NOMO-1 treated with DMSO at 0.1 percent for 48 hours (cell line): ENCODE measurements around the gene GNPDA1.
A peak's percentile ranks its signal among the peaks of the same experiment; 100 is the strongest.

Experiments used
- DNase-seq: peaks from one replicate; lab custom pipeline; 2025; ENCODE audit not compliant: unreplicated experiment; lab: John Stamatoyannopoulos, UW

The GNPDA1 gene

DNA sequence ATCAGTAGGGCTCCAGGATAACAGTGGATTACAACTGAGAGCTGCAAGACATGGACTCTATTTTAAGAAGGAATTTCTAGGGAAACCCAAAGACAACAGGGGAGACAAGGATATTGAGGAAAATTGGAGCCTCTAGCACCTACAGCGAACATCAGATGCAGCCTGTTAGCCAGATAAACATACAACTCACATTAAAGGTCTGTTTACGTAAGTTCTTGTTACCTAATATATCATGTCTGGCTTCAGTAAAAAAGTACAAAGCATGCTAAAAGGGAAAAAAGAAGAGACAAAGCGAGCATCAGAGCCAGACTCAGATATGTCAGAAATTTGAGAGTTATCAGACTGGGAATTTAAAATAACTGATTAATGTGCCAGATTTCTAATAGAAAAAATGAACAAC, 17.2 kb downstream of the GNPDA1 start:
- DNase-seq = no peak

DNA sequence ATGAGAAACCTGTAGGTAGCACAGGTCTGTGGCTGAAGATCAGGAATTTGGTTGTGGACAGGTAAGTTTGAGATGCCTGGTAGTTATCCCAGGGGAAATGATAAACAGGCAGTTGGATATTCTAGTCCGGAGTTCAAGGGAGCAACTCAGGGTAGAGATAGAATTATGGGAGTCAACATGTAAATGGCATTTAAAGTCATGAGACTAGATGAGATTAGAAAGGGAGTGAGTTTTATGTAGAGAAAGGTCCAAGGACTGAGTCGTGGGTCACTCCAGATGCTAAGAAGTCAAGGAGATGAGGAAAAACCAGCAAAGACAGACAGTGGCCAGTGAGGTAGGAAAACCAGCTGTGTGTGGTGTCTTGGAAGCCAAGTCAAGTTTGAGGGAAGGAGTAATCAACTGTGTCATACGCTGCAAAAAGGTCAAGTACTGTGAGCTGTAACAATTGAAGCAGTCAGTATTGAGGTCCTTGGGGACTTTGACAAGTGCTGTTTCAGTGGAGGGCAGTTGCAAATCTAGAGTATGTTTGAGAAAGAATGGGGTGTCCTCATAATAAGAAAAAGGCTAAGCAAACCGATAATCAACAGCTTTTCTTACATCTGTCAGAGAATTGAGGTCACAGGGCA, 18.2 kb downstream of the GNPDA1 start:
- no peak for DNase-seq

DNA sequence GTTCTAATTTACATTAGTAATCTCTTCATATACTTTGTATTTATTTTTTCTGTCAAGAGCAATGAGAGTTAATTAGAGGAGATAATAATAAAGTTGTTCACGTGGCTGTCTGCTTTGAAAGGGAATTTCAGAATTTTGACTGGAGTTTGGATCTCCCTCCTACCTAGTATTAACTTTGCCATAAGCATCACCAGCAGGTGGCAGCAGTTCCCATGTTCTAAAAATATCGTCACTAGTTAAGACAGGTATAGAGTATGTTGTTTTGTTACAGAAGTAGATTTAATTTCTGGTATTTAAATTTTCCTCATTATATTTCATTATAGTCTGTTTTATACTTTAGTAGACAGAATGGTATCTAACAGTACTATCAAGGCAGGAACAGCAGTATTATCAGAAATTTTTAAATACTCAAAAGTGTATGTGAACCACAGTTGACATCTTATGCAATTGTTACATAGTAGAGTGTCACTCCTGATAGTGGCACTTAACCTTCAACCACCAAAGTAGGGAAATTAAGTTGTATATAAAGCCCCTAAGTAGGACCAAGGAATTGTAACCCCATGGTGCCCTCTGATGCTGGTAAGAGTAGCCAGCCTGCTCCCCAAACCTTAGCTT, 20.4 kb downstream of the GNPDA1 start:
- DNase-seq = peak; percentile 50

DNA sequence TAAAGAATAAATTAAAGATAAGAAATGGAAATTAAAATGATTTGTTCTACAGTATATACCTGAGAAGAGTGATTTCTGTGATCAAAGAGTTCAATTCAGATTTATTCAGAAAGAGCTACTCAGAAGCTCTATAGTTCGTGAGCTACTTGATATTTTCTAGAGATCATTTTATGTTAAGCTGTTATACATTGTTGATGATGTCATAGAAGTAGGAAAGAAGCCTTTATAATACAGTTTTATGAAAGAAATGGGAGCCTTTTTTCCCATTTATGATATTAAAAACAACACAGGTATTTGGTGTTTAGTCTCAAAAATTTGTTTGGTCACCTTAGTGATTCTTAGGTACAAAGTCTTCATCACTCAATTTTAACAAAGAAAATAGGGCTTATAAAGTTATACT, 23.1 kb downstream of the GNPDA1 start:
- no peak for DNase-seq

DNA sequence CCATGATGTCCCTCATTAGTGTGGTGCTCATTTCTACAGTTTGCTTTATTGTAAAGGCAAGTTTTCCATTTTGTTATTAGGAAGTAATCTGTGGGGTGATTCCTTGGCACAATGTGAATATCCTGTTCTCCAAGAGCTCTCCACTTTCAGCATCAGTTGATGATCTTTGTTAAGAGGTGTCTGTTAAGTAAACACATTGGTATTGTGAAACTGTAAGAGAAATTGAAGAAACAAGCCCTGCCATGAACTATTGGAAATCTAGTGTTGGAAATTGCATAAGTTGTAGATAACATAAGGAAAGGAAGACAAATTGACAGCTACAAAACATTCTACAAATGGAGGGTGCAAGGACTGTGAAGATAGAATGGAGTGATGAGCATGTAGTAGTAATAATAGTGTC, 26.8 kb downstream of the GNPDA1 start:
- no peak for DNase-seq

DNA sequence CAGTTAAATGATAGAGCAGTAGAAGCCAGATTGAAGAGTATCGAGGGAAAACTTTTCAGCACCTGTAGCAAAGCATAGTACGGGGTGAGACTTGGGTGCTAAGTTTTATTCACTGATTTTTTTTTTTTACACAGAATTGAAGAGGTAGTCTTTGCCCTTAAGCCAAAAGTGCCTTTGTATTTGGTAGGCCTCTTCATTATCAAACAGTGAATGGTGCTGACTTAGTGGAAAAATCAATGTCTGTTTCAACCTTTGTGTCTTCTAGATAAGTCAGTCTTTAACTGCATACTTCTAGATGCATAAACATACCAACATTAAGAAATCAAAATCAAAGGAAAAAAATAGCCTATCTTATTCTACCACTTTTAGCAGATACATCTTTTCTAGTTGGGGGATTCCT, 30.2 kb downstream of the GNPDA1 start:
- DNase-seq = no peak

DNA sequence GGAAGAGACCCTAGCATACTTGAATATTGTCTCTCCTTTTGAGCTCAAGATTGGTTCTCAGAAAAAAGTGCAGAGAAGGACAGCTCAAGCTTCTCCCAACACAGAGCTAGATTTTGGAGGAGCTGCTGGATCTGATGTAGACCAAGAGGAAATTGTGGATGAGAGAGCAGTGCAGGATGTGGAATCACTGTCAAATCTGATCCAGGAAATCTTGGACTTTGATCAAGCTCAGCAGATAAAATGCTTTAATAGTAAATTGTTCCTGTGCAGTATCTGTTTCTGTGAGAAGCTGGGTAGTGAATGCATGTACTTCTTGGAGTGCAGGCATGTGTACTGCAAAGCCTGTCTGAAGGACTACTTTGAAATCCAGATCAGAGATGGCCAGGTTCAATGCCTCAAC, 34.4 kb downstream of the GNPDA1 start:
- DNase-seq = no peak

DNA sequence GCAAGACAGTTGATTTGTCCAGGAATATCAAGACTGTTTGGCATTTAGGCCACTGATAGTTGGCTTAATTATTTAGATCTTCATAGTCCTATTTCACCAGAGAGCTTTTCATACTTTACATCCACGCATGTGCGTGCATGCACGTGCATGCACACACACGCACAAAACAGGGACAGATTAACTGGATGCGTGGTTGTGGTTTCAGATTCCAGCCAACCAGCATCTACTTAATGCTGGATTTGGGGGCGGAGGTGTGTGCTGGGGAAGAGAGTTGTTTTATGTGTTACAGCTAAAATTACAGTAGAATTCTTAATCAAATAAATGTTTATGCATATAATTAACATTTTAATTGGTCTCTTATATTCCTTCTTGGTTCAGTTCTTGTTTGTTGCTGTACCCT, 36.7 kb downstream of the GNPDA1 start:
- no peak for DNase-seq

DNA sequence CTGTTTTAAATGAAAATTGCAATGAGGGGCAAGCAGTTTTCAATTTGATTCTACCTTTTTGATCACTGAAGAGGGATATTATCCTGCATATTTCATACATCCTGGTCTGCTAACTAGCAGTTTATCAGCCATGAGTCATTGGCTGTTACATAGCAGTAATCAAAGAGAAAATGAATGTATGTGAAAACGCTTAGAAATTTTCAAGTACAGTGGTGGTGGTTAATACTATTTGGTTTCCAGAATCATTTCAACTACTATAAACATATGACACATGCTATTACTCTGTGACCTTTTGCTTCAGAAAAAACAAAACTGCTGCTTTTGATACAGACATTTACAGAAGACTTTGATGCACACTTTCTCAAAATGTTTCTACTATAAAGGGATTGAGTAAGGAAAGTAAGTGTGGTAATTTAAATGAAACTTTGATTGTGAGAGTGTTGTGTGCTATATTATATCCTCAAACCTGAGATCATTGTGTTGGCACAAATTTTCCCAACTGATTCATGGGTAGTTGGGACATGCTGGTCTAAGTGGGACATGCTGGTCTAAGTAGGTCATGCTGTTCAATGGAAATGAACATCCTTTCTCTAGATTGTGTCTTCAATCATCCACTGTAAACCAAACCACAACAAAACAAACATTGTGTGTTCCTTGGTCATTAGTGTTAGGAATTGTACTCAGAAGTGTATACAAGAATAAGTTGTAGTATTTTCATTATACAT, 38.8 kb downstream of the GNPDA1 start:
- DNase-seq = no peak

DNA sequence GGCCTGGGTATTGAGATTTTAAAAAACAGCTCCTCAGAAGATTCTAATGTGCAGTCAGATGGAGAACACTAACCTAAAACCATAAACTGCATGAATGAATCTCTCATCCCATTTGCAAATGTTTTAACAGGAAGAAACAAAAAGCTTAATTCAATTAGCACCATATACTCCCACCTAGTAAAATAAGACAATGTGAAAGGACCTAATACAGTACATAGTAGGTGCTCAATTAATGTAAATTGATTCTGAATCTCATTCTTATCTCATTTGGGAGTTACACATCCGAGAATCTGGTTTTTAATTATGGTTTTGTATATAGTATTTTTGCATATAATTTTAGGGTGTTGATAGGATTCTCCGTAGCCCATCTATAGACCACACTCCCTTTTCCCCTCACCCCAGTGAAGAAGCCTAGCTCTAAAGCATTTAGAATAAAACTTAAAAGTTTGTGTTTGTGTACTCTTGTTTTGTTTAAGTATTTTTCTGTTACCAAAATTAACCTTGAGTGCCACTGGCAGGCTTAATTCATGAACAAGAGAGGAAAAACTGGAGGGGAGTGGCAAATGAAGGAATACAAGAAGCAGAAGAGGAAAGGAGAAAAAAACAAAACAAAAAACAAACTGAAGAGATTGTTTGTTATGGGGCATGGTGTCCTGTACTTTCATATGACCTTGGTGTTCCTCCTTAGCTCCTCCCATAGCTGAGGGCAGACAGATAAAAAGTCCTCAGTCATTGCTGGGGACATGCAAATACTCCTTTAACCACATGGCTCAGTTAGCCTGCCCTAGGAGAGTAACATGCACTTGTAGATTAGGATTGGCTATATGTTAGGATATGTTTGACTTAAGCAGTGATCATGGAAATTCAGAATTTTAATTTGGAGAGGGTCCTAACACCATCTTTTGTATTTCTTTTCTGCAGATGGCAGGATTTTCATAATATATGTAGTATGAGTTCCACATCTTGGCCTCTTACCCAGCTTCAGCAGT, 42.8 kb downstream of the GNPDA1 start:
- peak; percentile 79 for DNase-seq

DNA sequence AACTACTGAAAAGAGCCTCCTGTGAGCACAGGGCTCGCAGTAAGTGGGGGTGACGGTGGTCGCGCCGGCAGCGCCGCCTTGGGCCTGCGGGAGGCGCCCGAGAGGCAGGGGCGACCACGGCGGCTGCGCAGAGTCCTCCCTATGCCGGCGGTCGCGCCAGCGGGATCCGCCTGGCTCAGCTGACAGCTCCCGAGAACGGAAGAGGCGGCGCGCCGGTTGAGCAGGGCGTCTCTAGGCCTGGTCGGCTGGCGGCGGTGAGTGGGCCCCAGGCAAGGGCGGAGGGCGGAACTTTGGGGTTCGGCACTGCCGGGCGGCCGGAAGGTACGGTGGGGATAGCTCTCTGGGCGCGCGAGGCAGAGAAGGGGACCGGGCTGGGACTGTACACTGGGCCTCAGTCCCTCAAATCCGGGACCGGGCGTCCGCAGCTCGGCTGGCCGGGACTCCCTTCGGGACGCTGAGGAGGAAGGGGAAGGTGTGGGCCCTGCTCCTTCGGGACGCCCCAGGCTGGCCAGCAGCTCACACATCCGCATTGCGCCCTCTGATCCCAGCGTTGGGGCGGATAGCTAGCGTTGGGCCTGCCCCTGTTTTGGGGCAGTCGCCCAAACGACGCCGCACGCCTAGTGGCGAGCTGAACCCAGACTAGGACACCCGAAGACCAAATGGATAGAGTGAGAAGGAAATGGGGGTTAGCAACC, 43.8 kb downstream of the GNPDA1 start, which contains the start of gene RNF14:
Gene RNF14 (plus strand): TSS at position 192 of the 695 bp plus-strand sequence. CDS start 4,484 bp downstream, outside the sequence.
- DNase-seq = peak; percentile 97

DNA sequence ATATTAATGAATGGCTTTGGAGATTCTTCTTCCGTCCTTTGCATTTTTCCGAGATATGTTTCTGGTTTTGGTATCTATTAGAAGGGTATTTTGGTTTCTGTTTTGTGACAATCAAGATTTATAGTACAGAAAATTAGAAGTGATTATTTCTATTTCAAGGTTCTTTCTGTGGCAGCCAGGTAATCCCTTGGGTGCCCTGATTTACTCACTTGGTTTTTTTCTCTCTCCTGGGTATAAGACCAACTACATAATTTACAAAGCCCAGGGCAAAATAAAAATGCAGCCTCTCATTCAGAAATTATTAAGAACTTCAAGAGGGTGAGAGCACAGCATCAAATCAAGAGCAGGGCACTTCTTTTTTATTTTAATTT, 45.9 kb downstream of the GNPDA1 start:
- no peak for DNase-seq

DNA sequence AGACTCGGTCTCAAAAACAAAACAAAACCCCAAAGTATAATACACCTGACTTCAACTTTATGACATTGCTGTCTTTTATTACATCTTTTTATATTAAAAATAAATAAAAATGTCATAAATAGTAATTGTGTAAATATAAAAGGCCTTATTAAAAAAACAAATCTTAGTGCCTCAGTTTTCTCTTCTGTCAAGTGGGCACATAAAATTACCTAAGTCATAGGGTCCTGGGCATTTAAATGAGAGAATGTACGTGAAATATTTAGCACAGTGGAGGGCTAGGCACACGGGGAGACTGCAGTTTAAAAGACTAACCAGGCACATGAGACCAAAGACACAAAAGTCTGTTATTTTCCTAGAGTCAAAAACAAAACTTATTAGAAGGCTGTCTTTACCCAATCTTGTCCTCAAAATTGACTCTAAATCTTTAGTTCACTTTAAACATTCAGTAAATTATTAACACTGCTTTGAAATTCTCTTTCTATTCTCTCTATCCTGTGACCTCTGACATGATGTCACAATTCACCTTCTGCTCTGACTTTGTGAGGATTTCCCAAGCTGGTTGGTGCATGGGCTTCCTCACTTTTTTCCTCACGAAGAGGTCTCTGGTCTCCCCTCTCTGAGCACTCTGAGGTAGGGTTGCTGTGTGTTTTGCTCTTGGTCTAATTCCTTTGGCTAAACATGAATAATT, 46.4 kb downstream of the GNPDA1 start:
- no peak for DNase-seq

DNA sequence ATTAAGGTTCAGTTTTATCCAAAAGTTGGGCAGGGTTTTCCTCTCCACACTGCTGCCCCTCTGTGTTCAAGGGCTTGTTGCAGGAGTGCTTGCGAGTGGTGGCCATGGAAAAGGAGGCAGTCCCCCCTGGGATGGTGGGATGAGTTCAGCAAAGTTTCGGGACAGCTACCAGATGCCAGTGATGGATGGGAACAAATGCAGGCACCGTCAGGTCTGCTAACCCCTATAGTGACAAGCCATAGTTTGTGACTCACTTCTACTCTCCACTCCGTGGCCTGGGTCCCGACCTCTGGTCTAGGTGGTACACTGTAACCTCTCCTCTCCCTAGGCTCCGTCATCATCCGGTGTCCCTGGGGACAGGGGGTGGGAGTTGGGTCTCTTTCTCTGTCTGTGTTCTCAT, 47.8 kb downstream of the GNPDA1 start:
- DNase-seq = no peak

DNA sequence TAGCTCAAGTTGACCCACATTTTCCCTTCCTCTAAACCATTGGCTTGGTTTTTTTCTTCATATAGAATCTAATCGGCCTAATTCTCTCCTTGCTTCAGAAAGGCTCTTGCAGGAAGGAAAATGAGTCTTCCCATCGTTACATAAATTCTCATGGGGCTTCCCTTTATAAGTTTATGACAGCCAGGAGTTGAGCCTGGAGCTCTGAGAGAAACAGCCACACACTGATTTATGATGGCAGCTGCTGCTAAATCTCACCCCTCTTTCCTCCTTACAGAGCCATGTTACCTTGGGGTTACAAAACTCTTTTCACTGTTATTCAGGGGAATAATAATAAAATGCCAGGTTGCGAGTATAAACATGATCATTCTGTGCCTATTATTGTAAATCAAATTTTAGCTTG, 49.1 kb downstream of the GNPDA1 start:
- DNase-seq = no peak

DNA sequence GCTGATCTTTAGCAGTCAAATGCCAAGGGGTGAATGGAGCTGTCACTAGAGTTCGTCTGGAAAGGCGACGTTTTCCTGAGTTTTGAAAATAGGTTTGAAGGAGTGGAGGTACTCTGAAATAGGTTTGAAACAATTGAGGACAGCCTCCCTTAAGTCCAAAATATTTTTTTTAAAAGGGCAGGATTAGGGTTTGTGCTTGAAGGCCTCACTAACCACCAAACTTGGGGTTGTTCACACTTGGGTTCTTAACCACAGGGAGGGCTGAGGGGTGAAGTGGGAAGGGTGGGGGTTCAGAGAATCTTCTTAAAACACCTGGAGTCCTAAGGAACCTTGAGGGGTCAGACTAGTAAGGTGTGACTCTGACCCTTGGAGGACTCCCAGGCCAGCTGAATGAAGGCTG, 51.4 kb downstream of the GNPDA1 start:
- no peak for DNase-seq

DNA sequence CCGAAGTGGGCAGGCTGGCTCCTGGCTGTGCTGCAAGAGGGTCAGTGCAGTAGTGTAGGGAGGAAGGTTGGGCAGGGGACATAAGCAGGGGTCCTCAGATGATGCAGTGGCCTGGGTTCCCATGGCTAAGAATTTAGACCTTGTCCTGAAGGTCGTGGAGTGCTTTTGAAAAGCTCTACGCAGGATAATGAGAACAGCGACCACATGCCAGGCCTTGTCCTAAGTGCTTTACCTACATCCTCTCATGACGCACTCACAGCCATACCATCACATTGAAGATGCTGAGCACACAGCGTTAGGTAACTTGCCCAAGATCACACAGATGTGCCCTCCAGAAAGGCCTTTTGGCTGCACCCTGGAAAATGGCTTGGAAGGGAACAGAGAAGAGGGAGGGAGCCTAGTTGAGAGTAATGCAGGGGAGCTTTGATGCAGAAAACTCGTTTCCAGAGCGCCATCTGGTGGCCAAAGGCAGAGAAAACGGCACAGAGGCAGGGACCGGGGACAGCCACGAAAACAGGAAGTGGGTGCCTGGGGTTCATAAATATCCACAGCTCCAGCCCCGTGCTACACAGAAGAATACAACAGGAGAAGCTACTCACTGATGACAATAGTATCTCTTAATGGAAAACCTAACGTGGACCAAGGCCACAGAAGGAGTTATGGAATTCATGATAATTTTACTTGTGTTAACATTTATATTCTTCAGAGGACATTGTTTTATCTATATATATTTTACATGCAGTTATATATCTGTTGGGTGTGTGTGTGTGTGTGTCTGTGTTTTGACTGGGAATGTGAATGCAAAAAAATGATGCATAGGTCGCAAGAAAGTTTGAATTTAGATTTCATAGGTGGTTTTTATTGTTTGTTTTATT, 52.1 kb downstream of the GNPDA1 start:
- peak; percentile 95 for DNase-seq

DNA sequence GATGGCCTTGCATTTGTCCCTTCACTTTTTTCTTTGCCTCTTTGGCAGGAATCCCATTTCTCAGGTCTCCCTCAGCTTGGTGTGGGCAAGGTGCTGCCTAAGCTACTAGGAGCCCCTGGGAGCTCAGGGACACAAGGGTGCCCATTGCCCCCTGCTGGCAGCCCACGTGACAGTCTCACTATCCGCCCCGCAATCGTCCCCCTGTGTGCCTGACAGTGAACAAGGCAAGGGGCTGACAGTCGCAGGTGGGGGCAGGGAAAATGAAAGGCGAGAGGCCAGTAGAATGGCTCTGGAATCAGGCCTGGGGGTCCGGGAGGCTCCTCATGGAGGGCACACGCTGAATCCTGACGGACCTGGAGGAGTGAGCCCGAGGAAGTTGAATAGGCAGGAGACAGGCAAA, 52.8 kb downstream of the GNPDA1 start:
- no peak for DNase-seq

DNA sequence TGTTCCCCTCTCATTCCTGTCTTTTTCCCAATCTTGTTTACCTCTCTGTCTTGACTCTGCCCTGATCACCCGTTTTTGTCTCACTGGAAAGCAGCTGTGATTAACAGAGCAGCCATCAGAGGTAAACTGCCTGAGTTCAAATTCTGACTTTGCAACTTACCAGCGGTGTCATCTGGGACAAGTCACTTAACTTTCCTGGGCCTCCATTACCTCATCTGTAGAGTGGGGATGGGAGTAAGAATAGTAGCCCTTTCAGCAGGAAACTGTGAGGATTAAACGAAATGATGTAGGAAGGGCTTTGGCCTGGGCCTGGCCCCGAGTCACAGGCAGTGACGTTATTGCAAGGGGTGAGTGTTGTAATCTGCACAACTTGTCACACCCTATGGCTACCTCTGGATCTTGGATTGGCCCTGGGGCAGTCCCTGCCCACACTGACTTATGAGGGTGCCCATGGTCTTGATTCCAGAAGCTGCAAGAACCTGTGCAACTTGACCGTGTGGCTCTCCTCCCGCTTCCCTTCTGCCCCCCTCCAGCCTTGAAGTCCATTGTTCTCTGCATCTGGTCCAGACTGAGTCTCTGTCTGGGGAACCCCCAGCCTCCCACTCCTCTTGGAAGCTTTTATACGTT, 54.2 kb downstream of the GNPDA1 start:
- DNase-seq = peak; percentile 36
